HG03378 (cell line): ENCODE data around the gene DOCK3.

Experiments used
- ATAC-seq: cut with Tn5 transposase; IDR thresholded peaks from one replicate; pipeline ENCODE4 v1.9.1; 2021; ENCODE audit warnings: mild to moderate bottlenecking, moderate library complexity; ENCODE audit not compliant: unreplicated experiment

DOCK3 gene, protein sequence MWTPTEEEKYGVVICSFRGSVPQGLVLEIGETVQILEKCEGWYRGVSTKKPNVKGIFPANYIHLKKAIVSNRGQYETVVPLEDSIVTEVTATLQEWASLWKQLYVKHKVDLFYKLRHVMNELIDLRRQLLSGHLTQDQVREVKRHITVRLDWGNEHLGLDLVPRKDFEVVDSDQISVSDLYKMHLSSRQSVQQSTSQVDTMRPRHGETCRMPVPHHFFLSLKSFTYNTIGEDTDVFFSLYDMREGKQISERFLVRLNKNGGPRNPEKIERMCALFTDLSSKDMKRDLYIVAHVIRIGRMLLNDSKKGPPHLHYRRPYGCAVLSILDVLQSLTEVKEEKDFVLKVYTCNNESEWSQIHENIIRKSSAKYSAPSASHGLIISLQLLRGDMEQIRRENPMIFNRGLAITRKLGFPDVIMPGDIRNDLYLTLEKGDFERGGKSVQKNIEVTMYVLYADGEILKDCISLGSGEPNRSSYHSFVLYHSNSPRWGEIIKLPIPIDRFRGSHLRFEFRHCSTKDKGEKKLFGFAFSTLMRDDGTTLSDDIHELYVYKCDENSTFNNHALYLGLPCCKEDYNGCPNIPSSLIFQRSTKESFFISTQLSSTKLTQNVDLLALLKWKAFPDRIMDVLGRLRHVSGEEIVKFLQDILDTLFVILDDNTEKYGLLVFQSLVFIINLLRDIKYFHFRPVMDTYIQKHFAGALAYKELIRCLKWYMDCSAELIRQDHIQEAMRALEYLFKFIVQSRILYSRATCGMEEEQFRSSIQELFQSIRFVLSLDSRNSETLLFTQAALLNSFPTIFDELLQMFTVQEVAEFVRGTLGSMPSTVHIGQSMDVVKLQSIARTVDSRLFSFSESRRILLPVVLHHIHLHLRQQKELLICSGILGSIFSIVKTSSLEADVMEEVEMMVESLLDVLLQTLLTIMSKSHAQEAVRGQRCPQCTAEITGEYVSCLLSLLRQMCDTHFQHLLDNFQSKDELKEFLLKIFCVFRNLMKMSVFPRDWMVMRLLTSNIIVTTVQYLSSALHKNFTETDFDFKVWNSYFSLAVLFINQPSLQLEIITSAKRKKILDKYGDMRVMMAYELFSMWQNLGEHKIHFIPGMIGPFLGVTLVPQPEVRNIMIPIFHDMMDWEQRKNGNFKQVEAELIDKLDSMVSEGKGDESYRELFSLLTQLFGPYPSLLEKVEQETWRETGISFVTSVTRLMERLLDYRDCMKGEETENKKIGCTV (N-terminal part only)

DNA sequence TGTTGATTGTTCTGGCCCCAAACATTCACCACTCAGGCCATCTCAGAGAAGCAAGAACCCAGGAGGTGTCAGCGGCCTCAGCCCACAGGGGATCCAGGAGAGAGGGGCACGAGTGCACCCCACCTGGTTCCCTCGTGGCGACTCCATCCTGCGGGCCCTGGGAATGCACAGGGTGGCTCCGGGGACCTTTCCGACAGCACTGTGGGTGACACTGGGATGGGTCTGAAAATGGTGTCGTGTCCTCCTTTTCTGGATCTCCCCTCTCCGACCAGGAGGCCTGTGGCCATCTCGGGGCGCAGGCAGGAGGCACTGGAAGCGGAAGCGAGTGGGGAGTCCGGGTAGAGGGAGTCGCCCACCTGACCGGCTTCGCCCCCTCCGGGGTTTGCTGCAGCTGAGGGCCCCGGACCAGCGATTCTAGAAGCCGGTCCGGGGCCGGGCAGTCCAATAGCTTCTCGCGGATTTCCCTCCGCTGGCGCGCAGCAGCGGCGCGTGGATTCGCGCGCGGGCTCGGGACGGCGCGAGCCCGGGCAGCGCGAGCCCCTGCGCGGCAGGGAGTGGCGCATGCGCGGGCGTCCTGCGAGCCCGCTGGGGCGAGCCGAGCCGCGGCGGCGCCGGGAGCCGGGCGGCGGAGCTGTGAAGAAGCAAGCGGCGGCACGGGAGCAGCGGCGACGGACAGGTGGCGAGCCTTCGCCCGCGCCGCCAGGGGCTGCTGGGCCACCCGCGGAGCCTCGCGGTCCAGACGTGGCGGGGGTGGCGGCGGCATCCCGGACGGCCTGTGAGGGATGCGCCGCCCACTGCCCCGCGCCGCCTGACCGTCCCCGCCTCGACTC lies at the start of gene DOCK3:
Gene DOCK3, plus strand, starts transcription at position 579 of the 830 bp plus-strand sequence. CDS start 337 bp downstream, outside the sequence.
- ATAC-seq, result no peak

DNA sequence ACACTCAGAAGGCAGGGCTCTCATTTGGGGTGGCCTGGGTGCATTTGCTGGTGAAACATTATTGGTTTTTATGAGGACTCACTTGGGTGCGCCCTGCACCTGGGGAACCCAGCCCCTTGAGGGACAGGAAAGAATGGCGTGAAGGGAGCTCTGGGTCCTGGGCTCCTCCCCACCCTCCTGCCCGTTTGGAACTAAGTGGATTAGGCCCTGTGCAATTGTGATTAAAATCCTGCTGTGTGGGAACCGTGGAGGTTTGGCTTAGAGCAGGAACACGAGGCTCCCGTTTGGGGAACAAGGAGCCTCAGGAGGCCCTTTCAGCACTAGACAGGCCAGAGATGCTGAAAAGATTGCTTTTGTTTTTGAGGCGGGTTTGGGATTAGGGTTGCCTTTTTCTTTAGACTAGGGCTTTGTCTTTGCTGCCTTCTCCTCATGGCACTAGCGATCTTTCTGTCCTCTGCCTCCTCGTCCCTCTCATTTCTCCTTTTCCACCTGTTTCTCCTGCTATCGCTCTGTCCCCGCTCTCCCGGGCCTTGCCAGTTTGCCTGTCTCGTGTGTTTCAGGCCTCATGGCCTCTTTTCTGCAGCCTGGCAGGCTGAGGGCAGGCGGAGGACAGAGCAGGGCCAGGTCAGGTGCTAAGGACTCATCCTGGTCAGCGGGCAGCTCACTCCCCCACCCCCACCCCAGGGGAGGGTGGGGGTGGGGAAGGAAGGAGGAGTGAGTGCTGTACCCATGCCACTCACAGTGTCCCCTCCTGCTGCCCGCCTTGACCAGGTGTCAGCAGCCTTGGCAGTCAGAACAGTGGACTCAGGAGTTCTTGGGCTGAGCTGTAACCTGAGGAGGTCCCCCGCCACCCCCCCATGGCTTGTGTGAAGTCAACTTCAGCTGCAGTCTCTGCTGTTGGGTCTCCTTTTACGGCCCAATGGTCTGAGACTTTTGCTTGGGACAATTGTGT lies 49.2 kb upstream of the DOCK3 start:
- ATAC-seq, result no peak

DNA sequence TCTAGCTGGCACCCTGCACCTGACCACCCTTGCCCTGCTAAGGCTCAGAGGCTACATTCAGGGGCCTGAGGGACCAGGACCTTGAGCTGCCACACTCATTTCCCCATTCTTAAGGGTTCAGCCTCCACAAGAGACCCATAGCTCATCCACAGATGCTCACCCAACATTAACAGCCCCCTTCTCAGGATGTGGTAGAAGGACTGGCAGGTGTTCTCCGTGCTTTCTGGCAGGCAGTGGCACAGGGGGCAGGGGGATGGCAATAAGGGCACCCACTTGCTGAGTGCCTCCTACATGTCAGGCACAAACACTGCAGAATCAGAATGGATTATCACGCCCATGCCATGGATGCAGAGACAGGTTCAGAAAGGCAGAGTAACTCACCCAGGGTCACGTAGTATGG lies 48.3 kb upstream of the DOCK3 start:
- ATAC-seq, result no peak

DNA sequence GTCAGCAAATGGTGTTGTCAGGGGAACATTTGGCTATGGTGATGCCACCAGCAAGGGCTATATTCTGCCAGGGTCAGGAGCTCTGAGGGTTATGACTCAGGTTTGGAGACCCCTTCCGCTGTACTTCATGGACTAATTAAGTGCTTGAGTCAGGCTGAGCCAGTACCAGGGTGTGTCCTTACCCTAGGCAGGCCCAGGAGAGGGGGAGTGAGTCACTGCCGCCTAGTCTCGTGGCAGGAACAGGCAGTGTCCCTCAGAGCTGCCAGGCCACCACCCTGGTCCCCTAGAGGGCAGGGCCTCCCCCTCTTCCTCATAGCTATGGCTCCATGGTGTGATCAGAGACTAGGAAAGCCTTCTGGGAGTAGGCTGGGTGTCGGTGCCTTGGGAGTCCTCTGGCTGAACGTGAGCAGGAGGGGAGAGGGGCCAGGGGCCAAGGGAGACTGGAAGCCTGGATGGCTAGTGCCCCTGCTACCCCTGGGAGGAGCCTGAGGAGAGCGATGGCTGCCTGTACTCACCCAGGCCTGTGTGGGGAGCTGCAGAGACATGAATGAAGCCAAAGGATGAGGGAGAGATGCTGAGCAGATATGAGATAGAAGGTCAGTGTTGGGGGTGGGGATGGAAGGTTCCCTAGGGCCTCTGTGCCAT lies 47.2 kb upstream of the DOCK3 start:
- ATAC-seq, result no peak

DNA sequence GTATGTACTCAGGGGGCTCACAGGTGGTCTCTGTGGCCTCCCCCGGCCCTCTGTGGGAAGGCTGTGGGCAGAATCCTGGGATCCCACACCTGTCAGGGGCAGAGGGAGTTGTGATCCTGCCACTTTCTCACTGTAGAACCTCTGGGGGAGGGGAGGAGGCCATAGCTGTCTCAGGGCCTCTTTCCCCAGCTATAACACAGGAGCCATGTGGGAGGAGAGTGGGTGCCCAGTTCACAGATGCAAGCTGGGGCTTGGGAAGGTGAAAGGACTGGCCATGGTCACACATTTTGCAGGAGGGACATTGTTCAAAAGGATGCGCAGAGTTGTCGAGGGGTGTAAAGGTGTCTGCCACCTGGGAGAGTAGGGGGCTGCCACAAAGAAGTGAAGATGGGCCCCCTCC lies 46.1 kb upstream of the DOCK3 start:
- no peak for ATAC-seq

DNA sequence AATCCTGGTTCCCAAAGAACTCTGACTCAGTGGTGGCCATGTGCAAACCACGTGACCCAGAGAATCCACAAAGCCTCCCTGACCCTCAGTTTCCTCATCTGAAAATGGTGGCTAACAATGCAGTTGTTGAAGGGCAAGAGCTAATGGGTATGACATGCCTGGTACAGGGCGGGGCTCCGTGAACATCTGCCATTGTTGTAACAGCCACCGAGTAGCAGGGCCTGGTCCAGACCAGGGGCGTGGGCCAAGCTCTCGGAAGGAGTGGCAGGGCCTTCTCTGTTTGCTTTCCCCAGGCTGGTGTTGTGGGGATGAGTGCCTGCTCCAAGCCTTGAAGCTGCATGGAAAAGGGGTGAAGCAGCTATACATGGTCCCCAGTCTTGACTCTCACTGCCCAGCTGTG lies 44.3 kb upstream of the DOCK3 start:
- no peak for ATAC-seq

DNA sequence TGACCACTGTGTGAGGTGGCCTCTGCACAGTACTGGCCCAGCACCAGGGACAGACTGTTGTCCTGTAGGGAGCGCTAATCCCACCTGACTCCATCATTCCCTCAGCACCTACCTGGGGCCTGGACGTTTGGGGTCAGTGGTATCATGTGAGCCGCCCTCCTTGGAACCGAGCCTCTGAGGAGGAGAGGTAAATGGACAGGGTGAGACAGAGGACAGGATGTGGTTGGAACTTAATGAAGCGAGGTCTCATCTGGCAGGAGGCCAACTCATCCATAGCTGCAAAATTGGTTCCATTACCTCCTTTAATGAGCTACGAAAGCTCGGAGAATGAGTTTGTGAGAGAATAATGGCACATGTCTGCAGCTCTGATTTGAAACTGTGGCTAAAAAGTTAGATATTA lies 43.9 kb upstream of the DOCK3 start:
- ATAC-seq, result no peak

DNA sequence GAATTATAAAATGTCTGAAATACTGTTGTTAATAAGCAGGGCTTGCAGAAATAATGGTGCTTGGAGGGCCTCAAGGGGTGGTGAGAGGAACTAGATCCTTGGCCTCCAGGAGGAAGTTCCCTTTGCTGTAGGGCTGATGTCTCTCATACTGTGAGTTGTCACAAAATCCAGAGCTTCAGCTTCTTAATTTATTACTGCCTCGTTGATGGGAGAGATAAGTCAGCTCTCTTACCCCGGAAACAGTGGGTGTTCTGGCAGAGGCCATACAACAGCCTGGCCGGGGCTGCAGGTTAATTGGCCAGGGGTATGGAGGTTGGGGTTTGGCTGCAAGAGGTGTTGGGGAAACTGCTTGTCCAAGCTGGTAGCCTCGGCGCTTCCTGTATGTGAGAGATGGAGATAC lies 42.3 kb upstream of the DOCK3 start:
- ATAC-seq, result no peak

DNA sequence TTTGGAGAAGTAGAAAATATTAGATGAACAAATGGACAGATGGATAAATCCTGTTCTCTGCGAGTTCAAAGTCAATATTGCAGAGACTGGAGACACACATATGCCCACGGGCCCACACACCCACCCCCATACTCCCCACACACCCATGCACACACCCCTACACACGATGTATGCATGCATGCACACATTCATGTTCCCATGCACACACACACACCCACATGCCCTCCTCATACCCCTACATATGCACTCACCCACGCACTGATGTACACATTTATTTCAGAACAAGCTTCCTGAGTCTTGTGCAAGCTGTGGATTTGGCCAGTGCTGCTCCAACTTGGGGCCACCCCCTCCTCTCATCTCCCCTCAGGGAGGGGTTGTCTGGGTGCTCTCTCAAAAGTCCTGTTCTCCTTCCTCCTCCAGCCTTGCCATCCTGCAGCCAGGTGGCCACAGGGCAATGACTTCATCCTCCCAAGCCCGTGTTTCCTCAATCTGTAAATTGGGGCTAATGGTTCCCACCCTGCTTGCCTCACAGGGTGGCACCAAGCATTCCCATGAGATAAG lies 41.4 kb upstream of the DOCK3 start:
- ATAC-seq, result no peak

DNA sequence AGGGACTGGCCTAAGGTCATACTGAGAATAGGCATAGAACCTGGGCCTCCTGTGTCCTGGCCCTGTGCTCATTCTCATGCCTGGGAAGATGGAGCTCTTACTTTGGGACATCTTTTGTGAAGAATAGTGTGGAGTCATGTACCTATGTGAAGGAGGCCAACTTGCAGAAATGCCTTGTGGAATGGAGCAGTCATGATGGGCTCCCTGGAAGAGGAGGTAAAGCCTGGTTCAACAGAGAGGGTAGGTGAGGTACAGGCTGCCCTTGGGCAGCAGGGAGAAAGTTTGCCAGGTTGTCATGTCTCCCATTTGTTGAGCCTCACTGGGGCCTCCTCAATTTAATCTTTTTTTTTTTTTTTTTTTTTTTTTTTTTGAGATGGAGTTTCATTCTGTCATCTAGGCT lies 39.7 kb upstream of the DOCK3 start:
- no peak for ATAC-seq

DNA sequence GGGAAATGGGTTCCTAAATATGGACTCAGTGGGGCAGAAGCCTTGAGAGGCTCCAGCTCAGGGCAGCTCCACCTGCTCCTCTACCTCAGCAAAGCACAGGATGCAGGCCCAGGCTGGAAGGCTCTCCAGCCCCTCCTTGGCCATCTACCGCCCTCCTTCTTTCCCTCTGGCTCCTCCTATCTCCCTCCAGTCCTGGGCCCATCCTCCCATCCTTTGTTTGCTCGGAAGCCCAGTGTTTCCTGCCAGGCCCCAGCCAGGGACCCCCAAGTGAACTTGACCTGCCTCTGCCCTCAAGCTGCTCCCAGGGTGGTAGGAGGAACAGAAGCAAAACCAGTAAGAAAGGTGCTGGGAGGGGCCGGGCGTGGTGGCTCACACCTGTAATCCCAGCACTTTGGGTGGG lies 37.7 kb upstream of the DOCK3 start:
- ATAC-seq, result no peak

DNA sequence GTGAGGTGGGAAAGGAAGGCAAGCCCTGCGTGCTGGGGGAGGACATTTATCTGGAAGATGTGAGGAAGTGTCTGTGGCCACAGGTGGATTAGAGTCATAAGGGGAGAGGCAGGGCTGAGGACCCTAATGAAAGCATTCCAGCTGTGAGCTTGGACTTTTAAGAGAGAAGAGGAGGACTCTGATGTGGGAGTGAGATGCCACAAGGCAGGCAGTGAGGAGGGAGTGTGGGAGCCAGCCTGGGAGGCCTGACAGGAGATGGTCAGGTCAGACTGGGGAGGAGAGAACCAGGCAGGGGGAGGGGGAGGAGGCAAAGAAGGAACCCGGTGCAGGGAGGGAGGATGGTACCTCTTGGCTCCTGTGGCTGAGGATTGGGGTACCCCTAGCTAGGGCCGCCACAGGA lies 36.8 kb upstream of the DOCK3 start:
- no peak for ATAC-seq

DNA sequence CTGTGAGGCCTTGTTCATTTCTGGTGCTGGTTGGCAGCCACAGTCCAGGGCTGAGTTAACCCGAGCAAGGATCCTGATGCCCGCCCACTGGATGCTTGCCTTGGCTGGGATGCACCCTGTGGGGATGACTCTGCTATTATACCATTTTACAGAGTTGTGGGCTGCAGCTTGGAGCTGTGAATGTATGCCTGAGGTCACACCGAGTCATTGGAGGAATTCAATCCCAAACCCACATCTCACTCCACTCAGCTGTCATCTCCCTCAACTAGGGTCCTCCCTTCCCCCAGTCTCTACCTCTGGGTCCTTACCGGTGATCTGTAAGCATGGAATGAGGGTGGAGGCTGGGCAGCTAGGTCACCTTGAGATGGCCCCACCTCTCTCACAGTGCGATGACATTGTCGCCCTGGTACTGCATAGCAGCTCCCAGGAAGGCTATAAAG lies 35.7 kb upstream of the DOCK3 start:
- ATAC-seq, result no peak

DNA sequence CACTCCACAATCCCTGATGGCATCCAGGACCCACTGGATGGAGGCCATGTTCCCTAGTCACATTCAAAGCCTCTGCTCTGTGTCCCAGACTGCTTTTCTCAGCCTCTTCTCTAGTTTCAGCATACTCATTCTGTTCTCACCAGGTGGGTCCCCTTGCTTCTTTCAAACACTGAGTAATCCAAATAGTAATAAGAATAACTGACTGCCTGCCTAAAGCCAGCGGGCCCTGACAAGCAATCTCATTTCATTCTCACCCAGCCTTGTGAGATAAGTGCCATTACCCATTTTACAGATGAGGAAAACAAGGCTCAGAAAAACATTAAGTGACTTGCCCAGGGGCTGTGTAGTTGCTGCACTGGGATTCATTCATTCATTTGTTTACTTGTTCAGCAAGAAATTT lies 32.3 kb upstream of the DOCK3 start:
- no peak for ATAC-seq

DNA sequence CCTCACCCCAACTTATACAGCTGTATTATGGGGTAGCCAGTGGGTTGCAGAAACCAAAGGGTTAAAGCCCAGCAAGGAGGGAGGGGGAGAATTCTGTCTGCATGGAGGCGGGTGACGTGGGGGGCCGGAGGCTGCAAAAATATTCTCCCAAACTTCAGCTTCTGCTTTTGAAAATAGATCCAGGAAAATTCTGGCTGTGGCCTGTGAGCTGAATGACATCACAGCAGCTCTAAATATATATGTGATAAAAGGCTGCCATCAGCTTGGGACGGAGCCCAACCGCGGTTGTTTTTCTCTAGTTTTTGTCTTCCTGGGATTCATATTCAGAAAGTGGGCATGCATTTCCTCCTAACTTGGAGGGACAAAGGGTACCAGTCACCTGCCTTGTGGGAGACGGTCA lies 30.2 kb upstream of the DOCK3 start:
- ATAC-seq, result no peak

DNA sequence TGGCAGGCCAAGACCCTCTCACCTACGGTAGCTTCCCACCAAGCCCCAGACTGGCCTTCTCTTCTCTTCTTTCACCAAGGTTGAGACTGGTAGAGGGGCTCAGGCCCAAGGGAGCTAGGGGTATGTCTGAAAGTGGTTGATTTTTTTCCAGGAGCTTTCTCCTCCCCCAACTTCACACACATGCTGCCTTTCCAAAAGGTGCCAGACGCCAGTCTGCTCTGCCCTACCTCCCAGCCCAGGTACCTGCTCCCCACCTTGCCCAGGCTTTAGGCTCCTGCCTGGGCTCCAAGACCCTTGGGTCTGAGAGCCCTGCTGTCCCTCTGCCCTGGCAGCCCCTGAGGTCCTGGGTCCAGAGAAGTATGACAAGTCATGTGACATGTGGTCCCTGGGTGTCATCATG lies 29.3 kb upstream of the DOCK3 start:
- no peak for ATAC-seq

DNA sequence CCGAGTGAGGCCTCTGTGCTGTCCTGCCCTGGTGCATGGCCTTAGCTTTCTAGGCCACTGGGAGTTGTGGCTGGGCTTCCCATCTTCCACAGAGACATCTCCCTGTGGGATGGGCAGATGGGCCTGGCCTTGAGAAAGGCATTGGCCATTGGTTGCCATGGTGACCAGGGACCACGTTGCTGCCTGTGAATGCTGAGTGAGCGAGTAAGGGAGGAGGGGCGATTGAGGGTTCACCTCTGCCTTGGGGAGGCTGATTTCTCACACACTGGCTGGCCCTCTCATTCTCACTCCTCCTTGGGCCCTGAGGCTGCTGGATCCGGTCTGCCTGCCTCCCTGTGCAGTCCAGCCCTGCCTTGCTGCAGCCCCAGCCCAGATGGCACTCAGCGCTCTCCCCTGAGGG lies 26.4 kb upstream of the DOCK3 start:
- ATAC-seq, result no peak

DNA sequence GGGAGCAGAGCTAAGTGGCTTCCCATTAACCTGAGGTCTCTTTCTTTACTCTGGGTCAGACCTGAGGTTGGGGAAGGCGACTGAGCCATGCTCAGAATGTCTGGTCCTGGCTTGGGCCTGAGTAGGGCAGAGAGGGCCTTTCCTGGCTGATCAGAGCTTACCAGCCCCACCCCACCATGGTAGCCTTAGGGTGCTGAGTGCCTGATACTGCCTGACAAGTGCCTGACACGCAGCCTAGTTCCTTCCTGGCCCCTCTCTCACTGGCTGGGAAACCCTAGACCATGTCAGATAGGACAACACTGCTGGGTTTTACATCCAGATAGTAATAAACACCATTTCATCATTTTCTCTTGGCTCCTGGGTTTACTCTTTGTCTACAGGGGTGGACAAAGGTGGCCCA lies 25.8 kb upstream of the DOCK3 start:
- ATAC-seq, result no peak
